HT-29 (cell line): ENCODE measurements around the gene NOVA1. TPM values are rescaled to one million over a fixed set of nuclear protein-coding genes. Genes with fewer than 3 reads are reported as not detected.
"Not testable (repeated sequence)": the region's sequence is repeated elsewhere in the genome, so short reads cannot be mapped to it uniquely, and the experiment has no call there.

Experiments used
- DNase-seq: peaks from one replicate; pipeline ENCODE4 v3.0.0-alpha.2; 2015; ENCODE audit warnings: low spot score
- total RNA-seq: library from RNA; depleted of rRNA; stranded (reverse); fragments of >200 nt; shearing (Covaris generic); gene quantifications from 2 replicates; pipeline ENCODE4 v1.2.3, GENCODE V29; 2014; rRNA removed

NOVA1 gene, protein sequence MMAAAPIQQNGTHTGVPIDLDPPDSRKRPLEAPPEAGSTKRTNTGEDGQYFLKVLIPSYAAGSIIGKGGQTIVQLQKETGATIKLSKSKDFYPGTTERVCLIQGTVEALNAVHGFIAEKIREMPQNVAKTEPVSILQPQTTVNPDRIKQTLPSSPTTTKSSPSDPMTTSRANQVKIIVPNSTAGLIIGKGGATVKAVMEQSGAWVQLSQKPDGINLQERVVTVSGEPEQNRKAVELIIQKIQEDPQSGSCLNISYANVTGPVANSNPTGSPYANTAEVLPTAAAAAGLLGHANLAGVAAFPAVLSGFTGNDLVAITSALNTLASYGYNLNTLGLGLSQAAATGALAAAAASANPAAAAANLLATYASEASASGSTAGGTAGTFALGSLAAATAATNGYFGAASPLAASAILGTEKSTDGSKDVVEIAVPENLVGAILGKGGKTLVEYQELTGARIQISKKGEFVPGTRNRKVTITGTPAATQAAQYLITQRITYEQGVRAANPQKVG
- total RNA-seq = 0.10 and 0.37 TPM in 2 replicates

DNA sequence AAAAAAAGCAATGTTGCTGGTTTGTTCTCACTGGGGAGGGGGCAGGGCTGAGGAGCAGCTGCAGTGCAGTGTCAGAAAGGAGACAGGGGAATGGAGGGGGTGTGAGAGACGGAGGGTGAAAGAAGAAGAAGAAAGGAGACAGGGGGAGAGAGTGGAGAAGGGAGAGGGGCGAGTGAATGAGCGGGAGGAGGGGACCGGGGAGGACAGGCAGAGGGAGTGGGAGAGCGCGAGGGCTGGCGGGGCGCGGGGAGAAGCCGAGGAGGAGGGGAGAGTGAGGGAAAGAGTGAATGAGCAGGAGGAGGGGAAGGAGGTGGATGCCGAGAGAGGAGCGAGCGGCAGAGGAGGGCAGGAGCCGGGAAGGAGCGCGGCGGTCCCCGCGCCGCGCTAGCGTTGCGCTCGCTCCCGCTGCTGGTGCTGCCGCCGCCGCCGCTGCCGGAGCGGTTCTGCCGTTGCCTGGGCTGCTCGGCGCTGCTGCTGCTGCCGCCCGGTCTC lies at the start of gene NOVA1:
Gene NOVA1, minus strand, starts transcription at position 445 of the 492 bp plus-strand sequence. CDS start 597 bp downstream, outside the sequence.
- peak; percentile 11 for DNase-seq

DNA sequence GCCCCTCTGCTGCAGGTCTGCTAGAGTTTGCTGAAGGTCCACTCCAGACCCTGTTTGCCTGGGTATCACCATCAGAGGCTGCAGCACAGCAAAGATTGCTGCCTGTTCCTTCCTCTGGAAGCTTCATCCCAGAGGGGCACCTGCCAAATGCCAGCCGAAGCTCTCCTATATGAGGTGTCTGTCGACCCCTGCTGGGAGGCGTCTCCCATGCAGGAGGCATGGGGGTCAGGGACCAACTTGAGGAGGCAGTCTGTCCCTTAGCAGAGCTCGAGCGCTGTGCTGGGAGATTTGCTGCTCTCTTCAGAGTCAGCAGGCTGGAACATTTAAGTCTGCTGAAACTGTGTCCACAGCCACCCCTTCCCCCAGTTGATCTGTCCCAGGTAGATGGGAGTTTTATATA lies 47.2 kb upstream of the NOVA1 start:
- DNase-seq = not testable (repeated sequence)

DNA sequence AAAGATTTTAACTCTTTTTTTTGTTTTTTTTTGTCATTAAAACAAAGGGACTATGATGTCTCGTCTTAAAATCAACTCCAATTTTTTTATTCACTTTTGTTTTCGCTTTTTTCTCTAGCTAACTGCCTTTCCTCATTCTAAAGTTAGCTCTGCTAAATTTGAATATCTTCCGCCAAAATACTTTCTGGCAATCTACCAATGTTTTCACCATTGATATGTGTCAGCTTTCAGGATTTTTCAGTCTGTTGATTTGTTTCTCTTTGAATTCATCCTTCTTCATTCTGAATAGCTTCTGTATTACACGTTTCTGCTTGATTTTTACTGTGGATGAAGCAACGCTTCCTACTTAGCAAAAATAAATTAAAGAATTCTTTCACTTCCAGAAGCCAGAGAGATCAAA lies 38.7 kb upstream of the NOVA1 start:
- no peak for DNase-seq

DNA sequence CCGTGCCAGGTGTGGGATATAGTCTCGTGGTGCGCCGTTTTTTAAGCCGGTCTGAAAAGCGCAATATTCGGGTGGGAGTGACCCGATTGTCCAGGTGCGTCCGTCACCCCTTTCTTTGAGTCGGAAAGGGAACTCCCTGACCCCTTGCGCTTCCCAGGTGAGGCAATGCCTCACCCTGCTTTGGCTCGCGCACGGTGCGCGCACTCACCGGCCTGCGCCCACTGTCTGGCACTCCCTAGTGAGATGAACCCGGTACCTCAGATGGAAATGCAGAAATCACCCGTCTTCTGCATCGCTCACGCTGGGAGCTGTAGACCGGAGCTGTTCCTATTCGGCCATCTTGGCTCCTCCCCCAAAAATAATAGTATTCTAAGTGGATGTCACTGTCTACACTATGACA lies 37.1 kb upstream of the NOVA1 start:
- not testable (repeated sequence) for DNase-seq

DNA sequence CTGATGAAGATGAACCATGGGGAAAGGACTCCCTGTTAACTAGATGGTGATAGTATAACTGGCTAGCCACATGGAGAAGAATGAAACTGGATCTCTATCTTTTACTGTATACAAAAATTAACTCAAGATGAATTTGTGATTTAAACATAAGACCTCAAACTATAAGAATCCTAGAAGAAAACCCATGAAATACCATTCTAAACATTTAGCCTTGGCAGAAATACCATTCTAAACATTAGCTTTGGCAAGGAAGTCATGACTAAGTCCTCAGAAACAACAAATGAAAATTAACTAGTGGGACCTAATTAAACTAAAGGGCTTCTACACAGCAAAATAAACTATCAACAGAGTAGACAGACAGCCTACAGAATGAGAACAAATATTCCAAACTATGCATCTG lies 28.4 kb upstream of the NOVA1 start:
- no peak for DNase-seq

DNA sequence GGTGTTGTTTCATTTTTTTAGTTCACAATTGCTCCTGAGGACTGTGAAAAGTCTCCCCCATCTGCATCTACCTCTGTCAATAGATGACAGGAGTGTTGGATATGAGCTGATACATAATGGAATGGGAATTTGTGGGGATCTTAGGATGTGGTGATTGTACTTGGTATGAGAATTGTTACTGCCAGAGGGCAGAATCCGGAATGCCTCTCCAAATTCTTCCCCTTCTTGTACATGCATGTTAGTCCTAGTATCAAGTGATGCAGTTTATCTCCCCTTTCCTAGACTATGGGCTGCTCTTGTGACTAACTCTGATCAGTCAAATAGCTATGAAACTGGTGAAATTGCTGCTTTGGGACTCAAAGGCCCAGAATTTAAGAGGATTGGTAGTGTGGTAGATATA lies 24.8 kb upstream of the NOVA1 start:
- no peak for DNase-seq

DNA sequence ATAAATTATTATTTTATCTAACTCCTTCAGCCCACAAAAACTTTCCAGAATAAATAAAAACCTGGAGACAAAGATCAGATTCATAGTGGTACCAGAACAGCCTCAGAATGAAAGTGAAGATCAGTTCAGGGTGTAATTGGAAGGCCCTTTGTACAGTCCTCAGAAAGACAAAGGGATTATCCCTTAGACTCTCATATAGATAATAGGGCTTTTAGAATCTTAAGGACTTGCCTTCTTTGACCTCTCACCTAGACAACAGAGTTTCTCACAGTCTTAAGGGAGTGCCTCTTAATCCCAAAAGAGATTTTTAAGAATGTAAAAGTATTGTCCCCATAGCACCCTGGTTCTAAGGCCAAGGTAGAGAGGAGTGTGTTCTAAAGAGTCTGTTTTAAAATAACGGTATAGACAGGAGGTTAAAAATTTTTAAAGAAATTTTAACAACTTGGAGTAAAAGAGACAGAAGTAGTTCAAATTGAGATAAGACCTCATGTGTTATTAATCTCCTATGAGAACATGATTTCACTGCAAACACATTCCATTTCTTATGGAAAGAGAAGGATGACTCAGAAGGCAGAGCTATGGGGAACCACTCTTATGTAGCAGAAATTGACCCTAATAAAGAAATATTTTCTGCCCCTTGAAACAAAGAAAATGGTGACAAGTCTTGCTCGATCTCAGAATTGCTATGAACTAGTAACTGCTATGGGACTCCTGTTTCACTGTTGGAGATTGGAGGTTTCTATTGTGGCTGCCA lies 24.2 kb upstream of the NOVA1 start:
- no peak for DNase-seq

DNA sequence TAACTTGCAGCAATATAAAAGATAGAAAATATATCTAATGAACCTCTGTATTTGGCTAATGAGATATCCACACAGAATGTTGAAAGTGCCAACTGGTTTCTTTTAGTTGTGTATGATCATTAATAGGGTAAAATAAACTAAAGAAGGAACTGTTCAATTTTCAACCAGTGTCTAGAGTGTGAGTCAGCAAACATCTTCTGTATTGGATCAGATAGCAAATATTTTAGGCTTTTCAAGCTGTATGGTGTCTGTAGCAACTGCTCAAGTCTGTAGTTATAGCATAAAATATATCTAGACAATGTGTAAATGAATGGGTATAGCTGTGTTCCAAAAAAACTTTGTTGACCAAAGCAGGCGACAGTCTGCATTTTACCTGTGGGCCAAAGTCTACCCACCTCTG lies 23.5 kb upstream of the NOVA1 start:
- DNase-seq = no peak

DNA sequence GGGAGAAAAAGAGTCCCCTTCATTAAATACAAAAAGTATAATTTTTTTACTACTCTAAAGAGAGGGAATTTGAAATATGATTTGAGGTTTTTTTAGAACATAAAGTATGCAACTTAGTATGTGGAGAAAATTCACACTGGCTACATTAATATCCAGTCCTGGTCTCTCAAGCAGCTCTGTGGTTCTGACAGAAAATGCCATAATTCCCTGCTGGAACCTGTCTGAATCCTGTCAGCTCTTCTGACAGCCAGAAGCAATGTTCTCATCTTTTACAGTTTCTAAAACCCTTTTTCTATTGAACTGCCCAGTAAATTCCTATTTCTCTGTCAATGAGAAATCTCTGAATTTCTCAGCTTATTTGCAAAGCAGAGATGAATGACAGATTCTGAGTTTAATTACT lies 13.4 kb upstream of the NOVA1 start:
- no peak for DNase-seq

DNA sequence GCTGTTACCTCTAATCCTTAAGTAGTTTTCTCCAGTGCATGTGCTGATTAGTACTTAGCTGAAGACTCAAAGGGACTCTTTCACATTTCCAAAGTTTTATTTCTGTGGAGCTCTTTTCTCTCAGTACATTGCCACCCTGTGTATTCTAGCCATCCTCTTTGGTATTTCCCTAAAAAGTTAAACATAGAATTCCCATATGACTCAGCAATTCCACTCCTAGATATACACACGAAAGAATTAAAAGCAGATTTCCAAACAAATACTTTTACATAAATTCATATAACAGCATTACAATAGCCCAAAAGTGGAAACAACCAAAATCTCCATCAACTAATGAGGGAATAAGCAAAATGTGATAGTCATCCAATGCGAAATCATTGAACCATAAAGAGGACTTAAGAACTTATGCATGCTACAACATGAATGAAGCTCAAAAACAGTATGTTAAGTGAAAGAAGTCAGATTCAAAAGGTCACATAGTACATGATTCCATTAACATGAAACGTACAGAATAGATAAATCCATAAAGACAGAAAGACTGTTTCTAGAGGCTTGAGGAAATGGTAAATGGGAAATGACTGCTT lies 9.0 kb upstream of the NOVA1 start:
- DNase-seq = no peak

DNA sequence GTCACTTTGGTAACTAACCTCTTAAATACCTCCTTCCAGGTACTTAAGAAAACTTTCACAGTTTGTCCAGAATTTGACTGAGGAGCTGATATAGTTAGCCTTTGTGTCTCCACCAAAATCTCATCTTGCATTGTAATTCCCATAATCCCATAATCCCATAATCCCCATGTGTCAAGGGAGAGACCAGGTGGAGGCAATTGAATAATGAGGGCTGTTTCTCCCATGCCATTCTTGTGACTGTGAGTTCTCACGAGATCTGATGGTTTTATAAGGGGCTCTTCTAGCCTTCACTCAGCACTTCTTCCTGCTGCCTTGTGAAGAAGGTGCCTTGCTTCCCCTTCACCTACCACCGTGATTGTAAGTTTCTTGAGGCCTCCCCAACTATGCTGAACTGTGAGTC lies 7.8 kb upstream of the NOVA1 start:
- DNase-seq = no peak

DNA sequence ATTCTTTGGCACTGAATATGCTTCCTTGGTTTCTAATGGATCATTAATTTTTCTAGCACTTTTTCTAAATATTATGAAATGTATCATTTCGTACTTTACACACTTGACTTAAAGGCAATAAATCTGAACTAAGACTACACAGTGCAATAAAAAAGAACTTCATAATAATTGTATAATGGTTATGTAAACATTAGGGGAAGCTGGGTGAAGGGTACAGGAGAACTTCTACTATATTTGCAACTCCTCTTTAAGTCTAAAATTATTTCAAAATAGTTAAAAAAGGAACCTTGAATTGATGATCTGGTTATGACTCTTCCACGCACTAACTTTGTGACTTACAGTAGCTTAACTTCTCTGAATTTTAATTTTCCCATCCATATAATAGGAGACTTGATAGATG lies 5.1 kb upstream of the NOVA1 start:
- no peak for DNase-seq

DNA sequence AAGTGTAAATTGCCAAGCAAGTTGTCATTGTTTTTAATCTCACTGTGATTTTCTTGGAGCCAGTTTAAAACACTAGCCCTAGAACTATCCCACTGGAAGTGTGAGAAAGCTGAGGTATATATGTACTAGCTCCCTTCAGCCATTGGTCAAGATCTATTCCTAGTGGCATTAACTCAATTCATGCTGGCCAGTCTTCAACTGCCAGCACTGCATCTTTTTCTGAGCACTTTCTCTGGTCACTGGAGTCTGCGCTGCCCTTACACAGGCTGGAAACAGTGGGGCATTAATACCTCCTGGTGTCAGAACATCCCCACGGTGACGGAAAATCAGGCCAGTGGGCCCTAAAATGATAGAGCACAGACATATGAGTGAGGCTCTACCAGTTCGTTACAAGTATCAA lies 4.0 kb upstream of the NOVA1 start:
- no peak for DNase-seq

DNA sequence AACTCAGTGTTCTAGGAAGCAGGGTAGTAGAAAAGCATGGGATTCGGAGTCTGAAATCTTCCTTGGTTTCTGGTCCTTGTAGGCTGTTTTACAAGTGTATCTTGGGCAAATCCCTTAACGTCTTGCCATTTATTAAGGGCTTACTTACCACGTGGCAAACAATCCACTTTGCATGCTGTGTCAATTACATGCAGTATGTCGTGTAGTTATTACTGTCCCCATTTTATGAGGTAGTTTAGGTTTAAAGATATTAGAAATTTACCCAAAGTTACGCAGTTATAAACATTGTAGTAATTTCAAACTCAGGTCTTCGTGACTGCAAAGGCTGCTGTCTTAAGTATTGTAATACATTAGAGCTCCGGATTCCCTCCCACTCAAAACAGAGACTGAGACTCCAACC lies 1.5 kb upstream of the NOVA1 start:
- DNase-seq = no peak

DNA sequence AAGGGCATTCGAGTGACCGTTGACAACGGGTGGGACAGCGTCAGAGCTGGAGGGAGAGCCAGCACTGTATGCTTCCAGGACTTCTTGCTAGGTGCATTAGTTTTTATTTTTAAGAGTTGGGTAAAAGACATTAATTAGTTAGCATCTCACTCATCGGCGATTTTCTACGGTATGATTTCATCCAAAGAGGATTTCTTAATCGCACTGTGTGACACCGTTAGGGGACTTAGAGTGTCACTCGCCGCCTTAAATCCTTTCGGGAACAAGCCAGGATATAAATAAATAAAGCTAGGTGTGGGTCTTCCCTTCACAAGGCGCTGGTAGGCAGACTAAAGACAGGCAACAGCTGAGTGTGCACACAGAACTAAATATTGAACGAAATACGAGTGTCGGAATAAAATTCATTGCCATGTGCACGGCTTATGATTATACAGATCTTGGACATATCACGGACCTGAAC lies 869 bp upstream of the NOVA1 start:
- DNase-seq = no peak

DNA sequence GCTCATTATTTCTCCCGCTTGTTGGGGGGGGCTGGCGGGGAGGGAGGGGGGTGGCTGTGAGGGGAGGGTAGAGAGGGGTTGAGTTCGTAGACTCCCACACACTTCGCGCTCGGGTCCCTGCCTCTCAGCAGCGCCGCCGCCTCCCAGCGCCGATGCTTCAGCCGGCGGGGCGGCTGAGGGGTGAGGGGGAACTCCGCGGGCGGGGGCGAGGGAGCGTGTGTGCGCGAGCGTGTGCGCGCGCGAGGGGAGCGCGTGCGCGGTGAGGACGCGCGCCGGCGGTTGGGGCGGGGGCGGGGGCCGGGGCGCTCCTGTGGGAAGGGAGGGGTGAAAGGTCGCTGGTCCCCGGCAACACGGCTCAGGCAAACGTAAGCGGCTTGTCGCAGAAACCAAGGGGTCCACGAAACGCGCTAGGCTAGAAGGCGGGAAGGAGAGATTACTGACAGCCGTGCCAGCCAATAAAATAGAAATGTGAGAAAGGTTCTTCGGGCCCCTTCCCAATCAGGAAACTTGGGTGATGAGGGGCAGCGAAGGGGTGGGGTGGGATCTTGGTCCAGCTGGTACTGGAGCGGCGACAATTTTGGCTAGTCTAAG lies 343 bp upstream of the NOVA1 start:
- peak; percentile 34 for DNase-seq

DNA sequence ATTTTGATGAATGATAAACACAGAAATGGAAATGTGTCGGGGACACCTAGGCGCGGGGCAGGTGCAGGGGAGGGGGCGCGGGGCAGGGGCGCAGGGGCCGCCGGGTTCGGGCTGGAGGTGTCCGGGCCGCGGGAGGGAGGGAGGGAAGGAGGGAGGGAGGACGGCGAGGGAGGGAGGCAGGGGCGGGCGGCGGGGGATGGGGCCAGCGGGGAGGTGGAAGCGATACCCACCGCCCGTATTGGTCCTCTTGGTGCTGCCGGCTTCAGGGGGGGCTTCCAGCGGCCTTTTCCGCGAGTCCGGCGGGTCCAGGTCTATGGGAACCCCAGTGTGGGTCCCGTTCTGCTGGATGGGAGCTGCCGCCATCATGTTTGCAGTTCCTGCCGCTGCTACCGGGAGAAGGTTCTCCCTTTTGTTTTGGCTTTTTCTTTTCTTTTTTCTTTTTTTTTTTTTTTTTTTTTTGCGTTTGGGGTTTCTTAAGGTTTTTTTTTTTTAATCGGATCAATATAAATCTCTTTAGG lies 703 bp downstream of the NOVA1 start:
- DNase-seq = no peak

DNA sequence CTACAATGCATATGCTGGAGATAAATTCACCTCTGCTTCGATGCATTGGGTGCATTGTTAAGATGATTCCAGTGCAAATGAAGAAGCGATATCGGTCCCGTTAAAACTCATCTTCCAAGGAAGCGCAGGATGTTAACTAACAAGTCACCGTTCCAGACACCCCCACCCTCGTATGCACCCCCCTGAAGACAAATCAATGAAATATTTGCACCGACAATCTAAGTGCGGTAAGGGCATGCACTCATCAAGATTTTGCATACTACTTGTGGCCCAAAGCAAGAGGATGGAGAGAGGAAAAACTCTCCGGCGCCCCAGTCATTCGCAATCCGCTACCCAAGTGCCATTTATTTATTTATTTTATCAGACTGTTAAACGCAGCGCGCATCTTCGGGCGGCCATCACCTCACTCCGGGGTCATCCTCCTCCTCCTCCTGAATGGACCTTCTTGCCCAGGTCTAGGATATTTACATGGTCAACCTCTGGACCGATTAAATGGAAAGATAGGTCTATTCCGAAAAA lies 1.2 kb downstream of the NOVA1 start:
- no peak for DNase-seq

DNA sequence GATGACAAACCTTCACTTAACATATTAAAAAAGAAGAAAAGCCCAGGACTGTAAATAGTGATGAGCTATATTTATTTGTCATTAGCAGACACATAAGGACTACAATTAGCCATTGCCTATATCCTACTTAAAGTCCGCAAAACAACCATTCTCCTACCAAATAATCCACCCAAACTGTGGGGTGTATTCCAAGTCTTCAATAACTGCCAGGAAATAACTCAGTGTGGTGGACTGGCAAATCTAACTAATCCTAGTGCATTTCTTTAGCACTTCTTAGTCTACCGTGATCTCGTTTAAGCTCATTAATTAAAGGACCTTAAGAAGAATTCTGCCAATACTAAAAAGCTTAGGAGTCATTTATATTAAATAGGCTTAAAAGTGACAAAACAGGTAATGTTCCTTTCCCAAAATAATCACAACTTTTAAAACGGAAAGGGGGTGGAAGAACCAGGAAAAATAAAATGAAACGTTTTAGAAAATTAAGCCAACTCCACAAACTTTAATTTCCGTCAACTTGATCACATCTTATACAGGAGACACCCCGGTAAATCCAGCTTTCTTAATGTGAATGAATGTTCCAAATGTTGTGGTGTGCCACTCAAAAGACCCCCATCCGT lies 1.8 kb downstream of the NOVA1 start:
- no peak for DNase-seq

DNA sequence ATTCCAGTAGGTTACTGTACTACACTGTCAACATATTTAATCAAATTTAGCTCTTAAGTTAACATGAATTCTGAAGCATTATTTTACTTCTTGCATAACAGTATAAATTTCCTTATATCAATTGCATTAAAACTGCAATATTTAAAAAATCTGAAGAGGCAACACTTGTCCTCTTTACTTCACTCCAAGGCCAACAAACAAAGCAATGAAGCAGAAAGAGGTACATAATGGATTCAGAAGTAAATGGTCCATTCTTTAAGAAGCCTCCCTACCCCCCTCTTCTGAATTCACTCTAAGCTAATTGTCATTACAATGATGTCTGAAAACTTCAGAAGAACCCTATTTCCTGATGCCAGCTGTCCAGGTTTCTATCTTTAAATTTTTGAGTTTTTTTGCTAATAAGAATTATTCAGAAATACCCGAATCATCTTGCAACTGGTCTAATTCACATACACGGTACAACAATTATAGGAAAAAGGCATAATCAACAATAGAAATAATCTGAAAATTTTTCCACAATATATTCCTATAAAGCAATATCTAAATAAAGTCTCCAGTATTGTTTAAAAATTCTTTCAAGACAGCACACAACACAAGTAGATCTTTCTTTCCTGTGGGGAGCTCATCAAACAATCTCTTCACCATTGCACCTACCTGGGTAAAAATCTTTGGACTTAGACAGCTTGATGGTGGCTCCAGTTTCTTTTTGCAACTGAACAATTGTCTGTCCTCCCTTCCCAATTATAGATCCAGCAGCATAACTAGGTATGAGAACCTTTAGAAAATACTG lies 2.9 kb downstream of the NOVA1 start:
- DNase-seq = no peak
